GM19328 (cell line): ENCODE results near the gene LNP1.
"Not testable (repeated sequence)": the region's sequence is repeated elsewhere in the genome, so short reads cannot be mapped to it uniquely, and the experiment has no call there.

Experiments
- ATAC-seq: cut with Tn5 transposase; IDR thresholded peaks from one replicate; pipeline ENCODE4 v1.9.1; 2021; ENCODE audit warnings: mild to moderate bottlenecking, moderate library complexity; ENCODE audit not compliant: unreplicated experiment

LNP1 gene

GRCh38 chr3:100477851-100478360 is 76.6 kb downstream of the LNP1 start:
- ATAC-seq, result not testable (repeated sequence)

- not testable (repeated sequence) for ATAC-seq
Observed at GRCh38 chr3:100478521-100478920, 77.2 kb downstream of the LNP1 start.

DNA sequence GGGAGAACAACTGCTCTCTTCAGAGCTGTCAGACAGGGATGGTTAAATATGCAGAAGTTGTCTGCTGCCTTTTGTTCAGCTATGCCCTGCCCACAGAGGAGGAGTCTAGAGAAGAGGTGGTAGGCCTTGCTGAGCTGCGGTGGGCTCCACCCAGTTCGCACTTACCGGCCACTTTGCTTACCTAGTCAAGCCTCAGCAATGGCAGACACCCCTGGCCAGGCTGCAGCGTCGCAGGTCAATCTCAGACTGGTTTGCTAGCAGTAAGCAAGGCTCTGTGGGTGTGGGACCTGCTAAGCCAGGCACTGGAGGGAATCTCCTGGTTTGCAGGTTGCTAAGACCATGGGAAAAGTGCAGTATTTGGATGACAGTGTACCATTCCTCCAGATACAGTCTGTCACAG is 78.7 kb downstream of the LNP1 start:
- no peak for ATAC-seq

DNA sequence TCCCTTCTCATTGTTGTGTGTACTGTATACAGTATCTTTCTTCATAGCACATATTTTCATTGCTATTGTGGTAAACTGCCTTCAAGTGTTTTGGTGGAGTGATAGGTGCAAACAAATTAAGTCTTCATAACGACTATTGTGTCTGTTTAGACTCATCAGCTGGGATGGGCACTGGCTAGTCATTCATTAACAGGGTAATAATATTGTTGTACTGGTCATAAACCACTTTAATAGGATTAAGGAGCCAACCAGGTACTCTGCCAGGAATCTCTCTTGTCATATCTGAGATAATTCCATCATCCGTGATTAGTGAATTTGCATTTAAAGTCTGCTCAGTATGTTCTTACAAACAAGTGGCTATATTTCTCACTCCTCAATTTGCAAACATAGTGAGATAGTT is 80.8 kb downstream of the LNP1 start:
- ATAC-seq, result no peak

DNA sequence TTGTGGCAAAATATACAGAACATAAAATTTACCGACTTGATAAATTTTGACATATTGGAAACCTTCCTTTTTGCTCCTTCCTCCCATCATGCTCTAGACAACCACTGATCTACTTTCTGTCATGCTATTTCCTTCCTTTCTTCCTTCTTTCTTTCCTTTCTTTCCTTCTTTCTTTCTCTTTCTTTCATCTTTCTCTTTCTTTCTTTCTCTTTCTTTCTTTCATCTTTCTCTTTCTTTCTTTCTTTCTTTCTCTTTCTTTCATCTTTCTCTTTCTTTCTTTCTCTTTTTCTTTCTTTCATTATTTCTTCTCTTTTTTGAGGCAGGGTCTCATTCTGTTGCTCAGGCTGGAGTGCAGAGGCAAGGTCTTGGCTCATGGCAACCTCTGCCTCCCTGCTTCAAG is 82.2 kb downstream of the LNP1 start:
- no peak for ATAC-seq

DNA sequence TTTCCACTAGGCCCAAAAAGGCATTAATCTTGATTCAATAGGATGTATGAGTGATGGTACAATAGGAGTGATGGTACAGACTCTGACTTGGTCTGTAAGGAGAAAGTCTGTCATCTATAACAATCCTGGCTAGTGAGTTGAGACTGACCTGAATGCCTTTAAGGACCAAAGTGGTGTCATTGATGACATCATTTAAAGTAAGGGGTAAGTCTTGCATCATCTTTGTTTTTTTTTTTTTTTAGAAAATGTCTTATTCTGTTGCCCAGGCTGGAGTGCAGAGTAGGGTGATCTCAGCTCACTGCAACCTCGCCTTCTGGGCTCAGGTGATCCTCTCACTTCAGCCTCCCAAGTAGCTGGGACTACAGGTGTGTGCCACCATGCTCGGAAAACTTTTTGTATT is 85.5 kb downstream of the LNP1 start:
- ATAC-seq, result no peak

DNA sequence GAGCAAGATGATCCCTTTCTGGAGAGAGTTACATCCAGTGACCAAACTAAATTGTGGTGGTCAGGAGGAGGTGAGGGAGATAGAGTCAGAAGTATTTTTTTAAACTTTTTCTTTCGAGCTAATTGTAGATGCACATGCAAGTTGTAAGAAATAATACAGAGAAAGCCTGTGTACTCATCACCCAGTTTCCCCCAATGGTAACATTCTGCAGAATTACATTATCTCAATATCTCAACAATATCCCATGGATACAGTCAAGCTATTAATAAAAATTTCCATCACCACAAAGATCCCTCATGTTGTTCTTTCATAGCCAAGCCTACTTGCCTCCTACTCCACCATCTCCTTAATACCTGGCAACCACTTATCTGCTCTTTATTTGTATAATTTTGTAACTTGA is 87.8 kb downstream of the LNP1 start:
- ATAC-seq, result no peak

GRCh38 chr3:100492059-100493006 is 91.0 kb downstream of the LNP1 start, which contains the start of gene TMEM45A:
Gene TMEM45A (plus strand): TSS chr3:100492619. CDS start chr3:100555212, 62,593 bp downstream.
- peak; percentile 99 for ATAC-seq

- no peak for ATAC-seq
Observed at GRCh38 chr3:100496711-100497261, 95.4 kb downstream of the LNP1 start.

DNA sequence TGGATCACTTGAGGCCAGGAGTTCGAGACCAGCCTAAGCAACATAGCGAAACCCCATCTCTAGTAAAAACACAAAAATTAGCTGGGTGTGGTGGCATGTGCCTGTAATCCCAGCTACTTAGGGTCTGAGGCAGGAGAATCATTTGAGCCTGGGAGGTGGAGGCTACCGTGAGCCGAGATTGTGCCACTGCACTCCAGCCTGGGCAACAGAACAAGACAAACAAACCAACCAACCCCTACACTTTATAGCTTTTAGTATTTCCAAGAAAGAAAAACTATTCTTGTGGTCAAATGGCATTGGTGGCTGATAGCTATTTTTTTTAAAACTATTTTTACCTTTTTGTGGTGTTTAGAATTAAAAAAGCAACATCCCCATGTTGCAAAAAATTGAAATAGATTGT is 98.3 kb downstream of the LNP1 start:
- no peak for ATAC-seq

GRCh38 chr3:100500320-100500880 is 99.1 kb downstream of the LNP1 start:
- ATAC-seq, result no peak

DNA sequence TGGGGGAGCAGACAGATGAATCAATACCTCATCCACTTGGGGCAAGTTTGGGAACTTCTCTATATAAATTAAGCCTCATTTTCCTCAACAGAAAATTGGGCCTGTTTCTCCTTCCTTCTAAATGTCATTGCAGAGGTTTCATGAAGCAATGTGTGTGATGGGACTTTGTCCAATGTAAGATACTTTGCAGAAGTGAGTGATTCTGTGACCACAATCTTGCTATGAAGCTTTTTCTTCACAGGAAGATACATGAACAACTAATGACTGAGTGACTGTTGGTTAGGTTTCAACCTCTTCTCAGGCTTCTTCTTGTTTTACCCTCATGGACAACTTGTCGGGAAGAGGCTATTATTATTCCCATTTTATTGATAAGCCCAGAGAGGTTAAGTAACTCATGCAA is 102.1 kb downstream of the LNP1 start:
- ATAC-seq, result no peak
